Measurements from ENCODE around the gene HEPACAM2.

The HEPACAM2 gene

GRCh38 chr7:93242106-93242505, 15.8 kb upstream of the HEPACAM2 start:
- WGBS (ENCODE audit: insufficient coverage), result no CpG with 5 or more reads among the region's 3 CpGs
- Histone ChIP-seq H3K4me1 (ENCODE audit: control extremely low read depth in 1 of 4, control insufficient read depth in 4 of 4, insufficient read depth in 4 of 4, low read length in 3 of 4) (peaks cover 0 to 2% (median 0%) of the 10 kb centered on the region in 4 experiments), H3K36me3 (ENCODE audit: control insufficient read depth in 4 of 4, insufficient read depth in 4 of 4, low read length in 3 of 4) (peaks cover 0 to 7% (median 5%) of the 10 kb centered on the region in 4 experiments), H3K9me3 (ENCODE audit: control extremely low read depth in 1 of 5, control insufficient read depth in 4 of 5, insufficient read depth in 2 of 5, low read depth in 1 of 5, low read length in 4 of 5) (no peaks in the 10 kb centered on the region), H3K27ac (ENCODE audit: insufficient read depth in 1 of 2, low read depth in 1 of 2, low read length in 2 of 2, poor library complexity in 1 of 2, severe bottlenecking in 2 of 2) (no peak overlapping the region), H3K4me3 (ENCODE audit: control insufficient read depth in 1 of 7, extremely low read depth in 1 of 7, insufficient read depth in 4 of 7, low read depth in 2 of 7, low read length in 6 of 7) (no peak overlapping the region), H3K27me3 (replicated peaks in 2 of 5; ENCODE audit: control insufficient read depth in 4 of 5, insufficient read depth in 5 of 5, low read length in 4 of 5) (no peaks in the 10 kb centered on the region)
- DNase-seq, result peak in 2 of 3 donors; percentile 24 to 52
- ChIA-PET CTCF (interaction anchor here (1.2 to 2.3 kb wide), 4 partner anchors 10 to 309 kb away, joined by 3 to 9 read pairs (median 8); partner anchors contain the start of gene VPS50), POLR2A (no interaction called here)

GRCh38 chr7:93239824-93240223, 13.6 kb upstream of the HEPACAM2 start:
- no peaks in the 10 kb centered on the region for H3K9me3 ChIP-seq (ENCODE audit: control extremely low read depth in 1 of 5, control insufficient read depth in 4 of 5, insufficient read depth in 2 of 5, low read depth in 1 of 5, low read length in 4 of 5)
- WGBS (ENCODE audit: insufficient coverage), result no CpG with 5 or more reads among the region's 4 CpGs
- H3K36me3 ChIP-seq (ENCODE audit: control insufficient read depth in 4 of 4, insufficient read depth in 4 of 4, low read length in 3 of 4), result peaks cover 0 to 7% (median 5%) of the 10 kb centered on the region in 4 experiments
- no peak for DNase-seq
- CTCF ChIA-PET, result no interaction called here
- POLR2A ChIA-PET, result no interaction called here
- H3K27me3 ChIP-seq (replicated peaks in 2 of 5; ENCODE audit: control insufficient read depth in 4 of 5, insufficient read depth in 5 of 5, low read length in 4 of 5), result no peaks in the 10 kb centered on the region
- H3K4me1 ChIP-seq (ENCODE audit: control extremely low read depth in 1 of 4, control insufficient read depth in 4 of 4, insufficient read depth in 4 of 4, low read length in 3 of 4), result no peaks in the 10 kb centered on the region
- no peak overlapping the region for H3K27ac ChIP-seq (ENCODE audit: insufficient read depth in 1 of 2, low read depth in 1 of 2, low read length in 2 of 2, poor library complexity in 1 of 2, severe bottlenecking in 2 of 2)
- no peak overlapping the region for H3K4me3 ChIP-seq (ENCODE audit: control insufficient read depth in 1 of 7, extremely low read depth in 1 of 7, insufficient read depth in 4 of 7, low read depth in 2 of 7, low read length in 6 of 7)

- no peaks in the 10 kb centered on the region for H3K4me1 ChIP-seq (ENCODE audit: control extremely low read depth in 1 of 4, control insufficient read depth in 4 of 4, insufficient read depth in 4 of 4, low read length in 3 of 4)
- H3K36me3 ChIP-seq (ENCODE audit: control insufficient read depth in 4 of 4, insufficient read depth in 4 of 4, low read length in 3 of 4), result peaks cover 0 to 7% (median 5%) of the 10 kb centered on the region in 4 experiments
- no CpG with 5 or more reads among the region's 2 CpGs for WGBS (ENCODE audit: insufficient coverage)
- ChIA-PET POLR2A (no interaction called here), CTCF (no interaction called here)
- no peaks in the 10 kb centered on the region for H3K27me3 ChIP-seq (replicated peaks in 2 of 5; ENCODE audit: control insufficient read depth in 4 of 5, insufficient read depth in 5 of 5, low read length in 4 of 5)
- H3K9me3 ChIP-seq (ENCODE audit: control extremely low read depth in 1 of 5, control insufficient read depth in 4 of 5, insufficient read depth in 2 of 5, low read depth in 1 of 5, low read length in 4 of 5), result no peaks in the 10 kb centered on the region
- H3K27ac ChIP-seq (ENCODE audit: insufficient read depth in 1 of 2, low read depth in 1 of 2, low read length in 2 of 2, poor library complexity in 1 of 2, severe bottlenecking in 2 of 2), result peak overlapping the region in 1 of 2 experiments; percentile 2
- no peak overlapping the region for H3K4me3 ChIP-seq (ENCODE audit: control insufficient read depth in 1 of 7, extremely low read depth in 1 of 7, insufficient read depth in 4 of 7, low read depth in 2 of 7, low read length in 6 of 7)
- DNase-seq, result peak in 1 of 3 donors; percentile 21
These were observed 12.5 kb upstream of the HEPACAM2 start for GRCh38 chr7:93238748-93239147.

GRCh38 chr7:93238131-93238530, 11.9 kb upstream of the HEPACAM2 start:
- 100% methylated on average over 4 of the region's 4 CpGs for WGBS (ENCODE audit: insufficient coverage)
- CTCF ChIA-PET, result no interaction called here
- POLR2A ChIA-PET, result no interaction called here
- Histone ChIP-seq H3K4me1 (ENCODE audit: control extremely low read depth in 1 of 4, control insufficient read depth in 4 of 4, insufficient read depth in 4 of 4, low read length in 3 of 4) (peaks cover 0 to under 1% (median 0%) of the 10 kb centered on the region in 4 experiments), H3K4me3 (ENCODE audit: control insufficient read depth in 1 of 7, extremely low read depth in 1 of 7, insufficient read depth in 4 of 7, low read depth in 2 of 7, low read length in 6 of 7) (no peak overlapping the region), H3K9me3 (ENCODE audit: control extremely low read depth in 1 of 5, control insufficient read depth in 4 of 5, insufficient read depth in 2 of 5, low read depth in 1 of 5, low read length in 4 of 5) (no peaks in the 10 kb centered on the region), H3K36me3 (ENCODE audit: control insufficient read depth in 4 of 4, insufficient read depth in 4 of 4, low read length in 3 of 4) (peaks cover 0 to 7% (median 5%) of the 10 kb centered on the region in 4 experiments), H3K27me3 (replicated peaks in 2 of 5; ENCODE audit: control insufficient read depth in 4 of 5, insufficient read depth in 5 of 5, low read length in 4 of 5) (no peaks in the 10 kb centered on the region), H3K27ac (ENCODE audit: insufficient read depth in 1 of 2, low read depth in 1 of 2, low read length in 2 of 2, poor library complexity in 1 of 2, severe bottlenecking in 2 of 2) (no peak overlapping the region)
- no peak for DNase-seq

GRCh38 chr7:93235541-93235940, 9.3 kb upstream of the HEPACAM2 start:
- Histone ChIP-seq H3K27ac (ENCODE audit: insufficient read depth in 1 of 2, low read depth in 1 of 2, low read length in 2 of 2, poor library complexity in 1 of 2, severe bottlenecking in 2 of 2) (no peak overlapping the region), H3K9me3 (ENCODE audit: control extremely low read depth in 1 of 5, control insufficient read depth in 4 of 5, insufficient read depth in 2 of 5, low read depth in 1 of 5, low read length in 4 of 5) (no peaks in the 10 kb centered on the region), H3K4me1 (ENCODE audit: control extremely low read depth in 1 of 4, control insufficient read depth in 4 of 4, insufficient read depth in 4 of 4, low read length in 3 of 4) (peaks cover 9 to 15% (median 14%) of the 10 kb centered on the region in 4 experiments), H3K36me3 (ENCODE audit: control insufficient read depth in 4 of 4, insufficient read depth in 4 of 4, low read length in 3 of 4) (peaks cover 0 to 2% (median under 1%) of the 10 kb centered on the region in 4 experiments), H3K4me3 (ENCODE audit: control insufficient read depth in 1 of 7, extremely low read depth in 1 of 7, insufficient read depth in 4 of 7, low read depth in 2 of 7, low read length in 6 of 7) (no peak overlapping the region), H3K27me3 (replicated peaks in 2 of 5; ENCODE audit: control insufficient read depth in 4 of 5, insufficient read depth in 5 of 5, low read length in 4 of 5) (no peaks in the 10 kb centered on the region)
- 96% methylated on average over 2 of the region's 2 CpGs for WGBS (ENCODE audit: insufficient coverage)
- ChIA-PET CTCF (interaction anchor here (1.5 to 1.6 kb wide), 2 partner anchors 56 to 83 kb away, joined by 4 read pairs; no protein-coding TSS in a partner anchor), POLR2A (no interaction called here)
- no peak for DNase-seq

- Histone ChIP-seq H3K27ac (ENCODE audit: insufficient read depth in 1 of 2, low read depth in 1 of 2, low read length in 2 of 2, poor library complexity in 1 of 2, severe bottlenecking in 2 of 2) (peak overlapping the region; percentile 25 to 70), H3K9me3 (ENCODE audit: control extremely low read depth in 1 of 5, control insufficient read depth in 4 of 5, insufficient read depth in 2 of 5, low read depth in 1 of 5, low read length in 4 of 5) (no peaks in the 10 kb centered on the region), H3K4me1 (ENCODE audit: control extremely low read depth in 1 of 4, control insufficient read depth in 4 of 4, insufficient read depth in 4 of 4, low read length in 3 of 4) (peaks cover 9 to 15% (median 14%) of the 10 kb centered on the region in 4 experiments), H3K36me3 (ENCODE audit: control insufficient read depth in 4 of 4, insufficient read depth in 4 of 4, low read length in 3 of 4) (no peaks in the 10 kb centered on the region), H3K27me3 (replicated peaks in 2 of 5; ENCODE audit: control insufficient read depth in 4 of 5, insufficient read depth in 5 of 5, low read length in 4 of 5) (no peaks in the 10 kb centered on the region), H3K4me3 (ENCODE audit: control insufficient read depth in 1 of 7, extremely low read depth in 1 of 7, insufficient read depth in 4 of 7, low read depth in 2 of 7, low read length in 6 of 7) (peak overlapping the region; percentile 90 to 98 (median 96))
- 0% methylated on average over 3 of the region's 8 CpGs for WGBS (ENCODE audit: insufficient coverage)
- ChIA-PET CTCF (interaction anchor here (1.3 to 3.6 kb wide), 3 partner anchors 9 to 94 kb away, joined by 3 to 19 read pairs (median 7); no protein-coding TSS in a partner anchor), POLR2A (no interaction called here)
- DNase-seq, result peak in 1 of 3 donors; percentile 32
These were observed 6.4 kb upstream of the HEPACAM2 start for GRCh38 chr7:93232673-93233018.

- Histone ChIP-seq H3K36me3 (ENCODE audit: control insufficient read depth in 4 of 4, insufficient read depth in 4 of 4, low read length in 3 of 4) (no peaks in the 10 kb centered on the region), H3K4me3 (ENCODE audit: control insufficient read depth in 1 of 7, extremely low read depth in 1 of 7, insufficient read depth in 4 of 7, low read depth in 2 of 7, low read length in 6 of 7) (peak within 1 kb of the TSS; percentile 90 to 98 (median 96)), H3K4me1 (ENCODE audit: control extremely low read depth in 1 of 4, control insufficient read depth in 4 of 4, insufficient read depth in 4 of 4, low read length in 3 of 4) (peaks cover 9 to 15% (median 14%) of the 10 kb centered on the region in 4 experiments), H3K27me3 (replicated peaks in 2 of 5; ENCODE audit: control insufficient read depth in 4 of 5, insufficient read depth in 5 of 5, low read length in 4 of 5) (no peaks in the 10 kb centered on the region), H3K27ac (ENCODE audit: insufficient read depth in 1 of 2, low read depth in 1 of 2, low read length in 2 of 2, poor library complexity in 1 of 2, severe bottlenecking in 2 of 2) (peak within 1 kb of the TSS; percentile 25 to 70), H3K9me3 (ENCODE audit: control extremely low read depth in 1 of 5, control insufficient read depth in 4 of 5, insufficient read depth in 2 of 5, low read depth in 1 of 5, low read length in 4 of 5) (no peaks in the 10 kb centered on the region)
- 0% methylated on average over 35 of the region's 40 CpGs for WGBS (ENCODE audit: insufficient coverage)
- DNase-seq, result peak; percentile 94 to 98 (median 97)
- CTCF ChIA-PET, result interaction anchor here (0.8 to 3.6 kb wide), 4 partner anchors 10 to 94 kb away, joined by 3 to 19 read pairs (median 5); no protein-coding TSS in a partner anchor
- POLR2A ChIA-PET, result interaction anchor here (0.5 kb wide), 1 partner anchor 1156 kb away, joined by 4 read pairs; no protein-coding TSS in a partner anchor
These were observed 5.8 kb upstream of the HEPACAM2 start, which contains the start of gene VPS50 for GRCh38 chr7:93231799-93232672. TSS of gene VPS50 (plus strand) at chr7:93232366. CDS start at chr7:93232468, 102 bp downstream.

Measured in common myeloid progenitor, CD34-positive (primary cell).